Endodermal cell (in vitro differentiated cells): Measurements from ENCODE around the gene ELMO1. TPM values are rescaled to one million over a fixed set of nuclear protein-coding genes. Genes with fewer than 3 reads are reported as not detected.

Experiments
- DNase-seq: peaks from one replicate; pipeline ENCODE4 v3.0.0-alpha.2; 2017
- H3K27ac ChIP-seq: 2 replicates; pipeline ENCODE4 v1.5.1; 2013; ENCODE audit warnings: mild to moderate bottlenecking, low read depth, low read length, moderate library complexity
- H3K27me3 ChIP-seq: 2 replicates; pipeline ENCODE4 v1.6.1; 2013; ENCODE audit warnings: mild to moderate bottlenecking, low read length, moderate library complexity; ENCODE audit not compliant: insufficient read depth, control insufficient read depth, poor library complexity, severe bottlenecking
- H3K36me3 ChIP-seq: 2 replicates; pipeline ENCODE4 v1.7.0; 2013; ENCODE audit warnings: mild to moderate bottlenecking, low read length, moderate library complexity; ENCODE audit not compliant: control insufficient read depth, insufficient read depth
- H3K4me1 ChIP-seq: one replicate; pipeline ENCODE4 v1.7.0; 2013; ENCODE audit warnings: low read length; ENCODE audit not compliant: control insufficient read depth, insufficient read depth
- H3K4me3 ChIP-seq: 2 replicates; pipeline ENCODE4 v1.5.1; 2013; ENCODE audit warnings: mild to moderate bottlenecking, low read length, moderate library complexity
- H3K9ac ChIP-seq: 2 replicates; pipeline ENCODE4 v1.6.1; 2013; ENCODE audit warnings: mild to moderate bottlenecking, low read length, moderate library complexity; ENCODE audit not compliant: poor library complexity, severe bottlenecking; ENCODE audit errors: extremely low read depth
- H3K9me3 ChIP-seq: 2 replicates; pipeline ENCODE4 v1.6.1; 2013; ENCODE audit warnings: mild to moderate bottlenecking, low read length, moderate library complexity; ENCODE audit not compliant: control insufficient read depth
- H3K27ac Mint-ChIP-seq: 2 replicates; pipeline ENCODE4 v1.8.0; 2020; ENCODE audit warnings: mixed read lengths
- H3K27me3 Mint-ChIP-seq: 2 replicates; pipeline ENCODE4 v1.8.0; 2021; ENCODE audit warnings: mild to moderate bottlenecking, mixed read lengths; ENCODE audit not compliant: insufficient read depth
- H3K36me3 Mint-ChIP-seq: 2 replicates; pipeline ENCODE4 v1.8.0; 2020; ENCODE audit warnings: low read depth, mixed read lengths
- H3K4me1 Mint-ChIP-seq: 2 replicates; pipeline ENCODE4 v1.8.0; 2020; ENCODE audit warnings: mixed read lengths
- H3K4me3 Mint-ChIP-seq: 2 replicates; pipeline ENCODE4 v1.8.0; 2020; ENCODE audit warnings: mild to moderate bottlenecking, moderate library complexity, mixed read lengths
- H3K9me3 Mint-ChIP-seq: 2 replicates; pipeline ENCODE4 v1.8.0; 2020; ENCODE audit warnings: mild to moderate bottlenecking, mixed read lengths
- WGBS, 2 experiments: methylation state at CpG; one replicate each; pipeline versions ENCODE4 v1.1.5 to v1.1.7; 2013; ENCODE audit warnings: missing lambda C conversion rate in 2 of 2, mixed read lengths in 1 of 2; ENCODE audit not compliant: insufficient coverage in 1 of 2, insufficient read length in 1 of 2; 5-methylcytosine and 5-hydroxymethylcytosine counted together
- total RNA-seq, 2 donors: library from RNA; stranded (reverse); fragmentation: NEBNext Ultra II Directional in 1 of 2; extraction: Animal tissue kit (Norgen Biotek cat#: 25700) in 1 of 2; gene quantifications; 2 replicates in 1 of 2; 3 replicates in 1 of 2; pipeline ENCODE4 v1.2.1, GENCODE V29; 2021
- TF ChIP-seq, protein P1 (sequence below): fragments of 200-600 bp; sonication (generic); conservative IDR thresholded peaks from 2 replicates; pipeline ENCODE4 v1.5.0; 2021; ENCODE audit warnings: antibody characterized with exemption, mild to moderate bottlenecking

The ELMO1 gene
- total RNA-seq, 2 donors from 2014 or later, result 120 to 131 TPM

DNA sequence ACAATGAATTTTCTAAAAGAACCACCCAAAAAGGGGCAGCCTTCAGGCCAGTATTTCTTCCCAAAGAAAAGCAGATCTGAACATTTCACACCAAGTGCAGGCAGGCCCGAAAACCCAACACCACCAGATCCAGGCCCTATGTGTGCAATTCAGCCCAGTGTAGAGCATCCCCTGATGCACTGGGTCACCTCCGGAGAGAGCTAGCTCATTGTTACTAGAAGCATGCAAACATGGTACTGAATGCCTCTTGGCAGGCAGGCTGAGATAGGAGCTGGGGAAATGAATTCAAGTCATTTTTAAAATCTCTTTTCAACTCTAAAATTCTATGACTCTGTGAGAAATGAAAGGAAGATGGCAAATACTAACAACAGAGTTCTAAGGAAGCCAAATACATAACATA, 174.8 kb downstream of the ELMO1 start:
- Histone ChIP-seq H3K4me1 (peaks cover 10% of the 10 kb centered on the region), H3K9ac (no peak overlapping the region), H3K9me3 (no peaks in the 10 kb centered on the region), H3K27me3 (no peaks in the 10 kb centered on the region), H3K4me3 (no peak overlapping the region), H3K36me3 (peaks cover 14% of the 10 kb centered on the region), H3K27ac (no peak overlapping the region)
- no peaks in the 10 kb centered on the region for H3K9me3 Mint-ChIP-seq
- H3K36me3 Mint-ChIP-seq, result peaks cover 36% of the 10 kb centered on the region
- peak overlapping the region; percentile 17 for H3K27ac Mint-ChIP-seq
- H3K4me3 Mint-ChIP-seq, result no peak overlapping the region
- H3K4me1 Mint-ChIP-seq, result peaks cover 36% of the 10 kb centered on the region
- H3K27me3 Mint-ChIP-seq, result no peaks in the 10 kb centered on the region
- no peak for DNase-seq
- TF ChIP-seq, protein P1, sequence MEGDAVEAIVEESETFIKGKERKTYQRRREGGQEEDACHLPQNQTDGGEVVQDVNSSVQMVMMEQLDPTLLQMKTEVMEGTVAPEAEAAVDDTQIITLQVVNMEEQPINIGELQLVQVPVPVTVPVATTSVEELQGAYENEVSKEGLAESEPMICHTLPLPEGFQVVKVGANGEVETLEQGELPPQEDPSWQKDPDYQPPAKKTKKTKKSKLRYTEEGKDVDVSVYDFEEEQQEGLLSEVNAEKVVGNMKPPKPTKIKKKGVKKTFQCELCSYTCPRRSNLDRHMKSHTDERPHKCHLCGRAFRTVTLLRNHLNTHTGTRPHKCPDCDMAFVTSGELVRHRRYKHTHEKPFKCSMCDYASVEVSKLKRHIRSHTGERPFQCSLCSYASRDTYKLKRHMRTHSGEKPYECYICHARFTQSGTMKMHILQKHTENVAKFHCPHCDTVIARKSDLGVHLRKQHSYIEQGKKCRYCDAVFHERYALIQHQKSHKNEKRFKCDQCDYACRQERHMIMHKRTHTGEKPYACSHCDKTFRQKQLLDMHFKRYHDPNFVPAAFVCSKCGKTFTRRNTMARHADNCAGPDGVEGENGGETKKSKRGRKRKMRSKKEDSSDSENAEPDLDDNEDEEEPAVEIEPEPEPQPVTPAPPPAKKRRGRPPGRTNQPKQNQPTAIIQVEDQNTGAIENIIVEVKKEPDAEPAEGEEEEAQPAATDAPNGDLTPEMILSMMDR, result no peak
- WGBS, 2 experiments, result 67 to 93% methylated on average over 1 to 2 of the region's 2 CpGs

DNA sequence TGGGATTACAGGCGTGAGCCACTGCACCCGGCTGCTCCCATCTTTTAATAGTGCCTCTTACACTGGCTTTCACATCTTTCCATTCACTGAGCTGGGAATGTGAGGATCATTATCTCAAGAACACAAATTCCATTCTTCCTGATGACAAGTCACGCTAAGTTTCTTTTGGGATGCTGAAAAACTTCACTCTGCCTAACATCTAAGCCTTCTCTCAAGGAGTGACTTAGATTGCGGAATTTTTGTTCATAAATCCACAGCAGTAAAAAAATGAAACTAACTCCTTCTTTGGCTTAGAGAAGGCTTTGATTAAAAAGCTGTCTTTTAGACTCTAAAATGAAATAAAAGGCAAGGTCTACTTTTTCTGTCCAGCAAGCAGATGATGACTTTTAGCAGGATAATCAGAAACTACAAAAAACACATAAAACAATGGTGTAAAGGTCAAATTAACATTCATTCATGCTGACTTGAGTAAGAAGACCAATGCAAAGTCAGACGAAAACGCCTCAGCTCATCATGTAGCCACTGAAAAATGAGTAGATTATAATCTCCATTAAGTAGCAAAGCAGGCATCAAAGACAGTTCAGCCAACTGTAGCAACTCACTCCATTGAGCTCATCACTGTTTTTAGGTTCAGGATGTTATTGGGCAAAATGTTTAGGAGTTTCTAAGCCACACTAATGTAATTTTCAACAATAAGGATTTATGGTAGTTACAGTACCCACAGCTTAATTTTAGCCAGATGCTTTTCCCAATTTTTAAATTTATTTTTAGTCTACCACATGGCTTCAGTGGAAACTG, 178.8 kb downstream of the ELMO1 start:
- Mint-ChIP-seq H3K27ac (no peak overlapping the region), H3K36me3 (peaks cover 44% of the 10 kb centered on the region), H3K27me3 (no peaks in the 10 kb centered on the region), H3K4me3 (no peak overlapping the region), H3K4me1 (peaks cover 6% of the 10 kb centered on the region), H3K9me3 (no peaks in the 10 kb centered on the region)
- H3K4me1 ChIP-seq, result peaks cover 1% of the 10 kb centered on the region
- H3K9ac ChIP-seq, result no peak overlapping the region
- H3K36me3 ChIP-seq, result peaks cover 20% of the 10 kb centered on the region
- no peaks in the 10 kb centered on the region for H3K27me3 ChIP-seq
- WGBS, 2 experiments, result 89 to 92% methylated on average over 6 of the region's 6 CpGs
- DNase-seq, result no peak
- TF ChIP-seq, protein P1, result no peak
- H3K27ac ChIP-seq, result no peak overlapping the region
- no peak overlapping the region for H3K4me3 ChIP-seq
- H3K9me3 ChIP-seq, result no peaks in the 10 kb centered on the region

DNA sequence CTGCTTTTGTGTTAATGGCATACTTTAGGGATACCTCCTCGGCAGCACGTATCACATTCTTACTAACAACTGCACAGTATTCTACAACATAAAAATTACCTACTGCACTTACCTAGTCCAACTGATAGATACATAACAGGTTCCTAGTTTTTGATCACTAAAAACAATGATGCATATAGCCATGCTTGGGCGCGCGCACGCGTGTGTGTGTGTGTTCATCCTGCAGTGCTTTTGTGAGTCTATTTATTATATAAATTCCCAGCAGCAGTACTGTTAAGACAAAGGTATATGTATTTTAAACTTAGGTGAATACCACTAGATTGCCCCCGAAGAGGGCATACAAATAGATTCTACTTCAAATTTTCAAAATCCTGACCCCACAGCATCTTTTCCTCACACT, 181.4 kb downstream of the ELMO1 start:
- no peaks in the 10 kb centered on the region for H3K4me1 ChIP-seq
- DNase-seq, result no peak
- 99 to 100% methylated on average over 2 to 8 of the region's 8 CpGs for WGBS, 2 experiments
- H3K27ac Mint-ChIP-seq, result no peak overlapping the region
- TF ChIP-seq, protein P1, result no peak
- no peaks in the 10 kb centered on the region for H3K9me3 Mint-ChIP-seq
- no peak overlapping the region for H3K4me3 ChIP-seq
- no peaks in the 10 kb centered on the region for H3K27me3 ChIP-seq
- H3K4me3 Mint-ChIP-seq, result no peak overlapping the region
- no peak overlapping the region for H3K27ac ChIP-seq
- peaks cover 23% of the 10 kb centered on the region for H3K36me3 ChIP-seq
- H3K9me3 ChIP-seq, result no peaks in the 10 kb centered on the region
- H3K36me3 Mint-ChIP-seq, result peaks cover 51% of the 10 kb centered on the region
- H3K27me3 Mint-ChIP-seq, result no peaks in the 10 kb centered on the region
- no peaks in the 10 kb centered on the region for H3K4me1 Mint-ChIP-seq
- H3K9ac ChIP-seq, result no peak overlapping the region
